Tibial nerve (tissue), 3 donors: Measurements from ENCODE around the gene TBC1D4.

Experiments used
- CTCF ChIP-seq, 5 experiments: fragments of 200-600 bp in 3 of 5; fragments of 450-650 bp in 2 of 5; sonication (generic) in 3 of 5; IDR thresholded peaks; one replicate each; pipeline ENCODE4 v1.5.1; 2016 to 2019; ENCODE audit warnings: antibody characterized with exemption in 5 of 5, mild to moderate bottlenecking in 3 of 5, moderate library complexity in 2 of 5
- POLR2A ChIP-seq, 2 donors: fragments of 450-650 bp; IDR thresholded peaks; one replicate each; pipeline ENCODE4 v1.6.1; 2017; ENCODE audit warnings: antibody characterized with exemption in 2 of 2, mild to moderate bottlenecking in 2 of 2, moderate library complexity in 2 of 2

GRCh38 chr13:75423946-75424345, 58.0 kb downstream of the TBC1D4 start:
- TF ChIP-seq CTCF (IDR thresholded peaks at IDR 0.05) = no peak
- no peak for TF ChIP-seq POLR2A (IDR thresholded peaks at IDR 0.05)
